GM12801 (cell line): ENCODE data around the gene GSTM3.
"Not testable (repeated sequence)": the region's sequence is repeated elsewhere in the genome, so short reads cannot be mapped to it uniquely, and the experiment has no call there.

Experiments used
- TF ChIP-seq, protein P1 (sequence below): IDR thresholded peaks from one replicate; pipeline ENCODE4 v1.5.1; 2011; ENCODE audit warnings: control low read depth; ENCODE audit not compliant: insufficient read length; ENCODE audit errors: extremely low read depth

GSTM3 gene

DNA sequence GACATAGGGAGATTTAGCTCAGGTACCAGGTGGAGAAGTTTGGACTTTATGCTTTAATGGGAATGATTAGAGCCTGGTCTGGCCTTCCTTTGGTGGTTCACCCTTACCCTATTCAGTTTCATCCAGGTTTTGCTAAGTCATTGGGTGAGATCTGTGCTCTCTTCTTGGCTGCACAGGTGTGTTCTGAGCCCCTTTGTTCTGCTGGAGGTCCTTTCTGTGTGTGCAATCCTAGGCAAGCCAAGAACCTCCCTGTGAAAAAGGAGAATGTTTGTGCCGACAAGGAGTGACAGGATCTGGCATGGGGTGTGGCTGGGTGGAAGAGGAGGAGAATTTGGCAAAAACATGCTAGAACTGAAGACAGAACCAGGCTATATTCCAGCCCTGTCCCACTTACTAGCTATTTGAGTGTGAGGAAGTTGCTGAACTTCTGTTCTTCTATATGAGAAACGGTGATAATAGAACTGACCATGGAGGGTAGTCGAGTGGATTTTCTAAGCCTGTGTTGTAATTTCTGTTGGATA, 24.2 kb downstream of the GSTM3 start:
- TF ChIP-seq, protein P1, sequence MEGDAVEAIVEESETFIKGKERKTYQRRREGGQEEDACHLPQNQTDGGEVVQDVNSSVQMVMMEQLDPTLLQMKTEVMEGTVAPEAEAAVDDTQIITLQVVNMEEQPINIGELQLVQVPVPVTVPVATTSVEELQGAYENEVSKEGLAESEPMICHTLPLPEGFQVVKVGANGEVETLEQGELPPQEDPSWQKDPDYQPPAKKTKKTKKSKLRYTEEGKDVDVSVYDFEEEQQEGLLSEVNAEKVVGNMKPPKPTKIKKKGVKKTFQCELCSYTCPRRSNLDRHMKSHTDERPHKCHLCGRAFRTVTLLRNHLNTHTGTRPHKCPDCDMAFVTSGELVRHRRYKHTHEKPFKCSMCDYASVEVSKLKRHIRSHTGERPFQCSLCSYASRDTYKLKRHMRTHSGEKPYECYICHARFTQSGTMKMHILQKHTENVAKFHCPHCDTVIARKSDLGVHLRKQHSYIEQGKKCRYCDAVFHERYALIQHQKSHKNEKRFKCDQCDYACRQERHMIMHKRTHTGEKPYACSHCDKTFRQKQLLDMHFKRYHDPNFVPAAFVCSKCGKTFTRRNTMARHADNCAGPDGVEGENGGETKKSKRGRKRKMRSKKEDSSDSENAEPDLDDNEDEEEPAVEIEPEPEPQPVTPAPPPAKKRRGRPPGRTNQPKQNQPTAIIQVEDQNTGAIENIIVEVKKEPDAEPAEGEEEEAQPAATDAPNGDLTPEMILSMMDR: no peak

DNA sequence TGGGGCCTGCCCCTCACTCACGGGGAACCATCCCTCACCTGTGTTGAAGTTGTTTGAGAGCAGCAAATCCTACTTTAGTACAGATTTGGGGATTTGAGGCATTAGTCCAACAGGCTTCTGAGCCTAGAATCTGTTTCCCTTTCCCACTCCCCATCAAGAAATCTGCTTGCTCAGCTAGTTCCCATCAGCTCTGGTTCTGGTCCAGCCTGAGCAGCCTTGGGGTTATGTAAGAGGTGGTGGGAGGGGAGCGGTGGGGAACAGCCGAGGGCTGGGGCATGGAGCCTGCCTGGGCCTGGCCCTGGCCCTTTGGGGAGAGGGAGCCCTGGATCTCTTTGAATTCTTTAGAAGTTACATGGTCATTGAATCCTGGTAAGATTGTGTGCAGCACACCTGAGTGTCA, 24.7 kb downstream of the GSTM3 start:
- TF ChIP-seq, protein P1: no peak

DNA sequence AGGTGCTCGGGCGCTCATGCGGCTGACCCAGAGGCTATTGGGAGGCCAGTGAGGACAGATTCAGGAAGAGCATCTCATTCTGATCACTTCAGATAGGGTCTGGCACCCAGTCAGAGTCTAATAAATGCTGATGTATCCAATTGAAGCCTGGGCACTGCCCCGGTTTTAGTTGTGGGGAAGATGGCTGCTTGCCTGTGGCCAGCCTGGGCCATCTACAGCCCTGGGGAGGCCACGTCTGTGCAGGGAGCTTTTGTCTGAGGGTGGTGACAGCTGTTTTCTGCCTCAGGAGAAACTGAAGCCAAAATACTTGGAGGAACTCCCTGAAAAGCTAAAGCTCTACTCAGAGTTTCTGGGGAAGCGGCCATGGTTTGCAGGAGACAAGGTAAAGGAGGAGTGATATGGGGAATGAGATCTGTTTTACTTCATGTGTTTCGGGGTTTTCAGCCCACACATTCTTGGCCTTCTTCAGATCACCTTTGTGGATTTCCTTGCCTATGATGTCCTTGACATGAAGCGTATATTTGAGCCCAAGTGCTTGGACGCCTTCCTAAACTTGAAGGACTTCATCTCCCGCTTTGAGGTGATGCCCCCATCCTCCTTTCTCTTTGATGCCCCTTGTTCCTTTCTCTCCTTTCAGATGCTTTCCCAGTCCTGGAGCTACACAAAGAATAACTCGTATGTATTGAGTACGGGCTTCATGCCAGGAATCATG, 26.0 kb downstream of the GSTM3 start:
- TF ChIP-seq, protein P1: no peak

DNA sequence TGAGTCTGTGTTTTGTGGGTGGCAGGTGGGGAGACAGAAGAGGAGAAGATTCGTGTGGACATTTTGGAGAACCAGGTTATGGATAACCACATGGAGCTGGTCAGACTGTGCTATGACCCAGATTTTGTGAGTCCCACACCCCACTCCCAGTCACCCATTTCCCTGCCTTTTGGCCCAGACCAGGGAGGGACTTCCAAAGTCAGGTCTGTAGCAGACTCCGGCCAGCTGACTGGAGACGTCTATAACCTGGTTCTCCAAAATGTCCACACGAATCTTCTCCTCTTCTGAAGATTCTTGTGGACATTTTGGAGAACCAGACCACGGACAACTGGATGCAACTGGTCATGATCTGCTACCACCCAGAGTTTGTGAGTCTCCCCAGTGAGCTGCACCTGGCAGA, 27.2 kb downstream of the GSTM3 start:
- TF ChIP-seq, protein P1: no peak

DNA sequence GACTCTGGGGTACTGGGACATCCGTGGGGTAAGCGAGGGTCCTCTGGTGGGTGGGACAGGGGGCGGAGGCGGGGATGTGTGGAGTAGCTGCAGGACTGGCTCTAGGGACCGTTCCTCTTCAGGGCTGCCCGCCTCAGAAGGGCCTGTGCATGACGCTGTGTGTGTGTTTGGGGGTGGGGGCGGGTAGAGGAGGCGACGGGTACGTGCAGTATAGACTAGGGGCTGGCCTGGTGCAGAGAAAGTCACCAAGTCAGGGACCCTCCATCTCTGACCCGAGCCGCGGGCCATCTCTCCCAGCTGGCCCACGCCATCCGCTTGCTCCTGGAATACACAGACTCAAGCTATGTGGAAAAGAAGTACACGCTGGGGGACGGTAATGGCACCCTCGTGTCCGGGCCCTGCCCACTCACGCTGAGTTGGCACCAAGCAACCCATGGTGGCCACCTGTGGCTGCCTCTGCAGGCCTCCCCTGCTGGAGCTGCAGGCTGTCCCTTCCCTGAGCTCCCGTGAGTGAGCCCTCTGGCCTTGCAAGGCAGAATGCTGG, 28.4 kb downstream of the GSTM3 start:
- TF ChIP-seq, protein P1: no peak

GRCh38 chr1:109711593-109712320, 29.1 kb downstream of the GSTM3 start, which contains the start of gene GSTM5:
Gene GSTM5 (plus strand): TSS chr1:109712251. CDS start chr1:109712313, 62 bp downstream.
- TF ChIP-seq, protein P1: not testable (repeated sequence)

GRCh38 chr1:109705411-109705810, 35.4 kb downstream of the GSTM3 start:
- TF ChIP-seq, protein P1: no peak
